NCI-H1436 (cell line): ENCODE measurements around the gene SYCP2L.
"Not testable (repeated sequence)": the region's sequence is repeated elsewhere in the genome, so short reads cannot be mapped to it uniquely, and the experiment has no call there.

Experiments
- DNase-seq: peaks from one replicate; lab custom pipeline; 2025; lab: John Stamatoyannopoulos, UW

The SYCP2L gene

GRCh38 chr6:10957414-10957886 is 70.6 kb downstream of the SYCP2L start:
- no peak for DNase-seq

- DNase-seq: no peak
Measured at GRCh38 chr6:10960171-10960570, 73.3 kb downstream of the SYCP2L start.

- no peak for DNase-seq
Measured at GRCh38 chr6:10961837-10962236, 75.0 kb downstream of the SYCP2L start.

GRCh38 chr6:10962673-10963072 is 75.8 kb downstream of the SYCP2L start:
- no peak for DNase-seq

- DNase-seq: no peak
Measured at GRCh38 chr6:10963113-10963512, 76.3 kb downstream of the SYCP2L start.

GRCh38 chr6:10964684-10965083 is 77.8 kb downstream of the SYCP2L start:
- DNase-seq: no peak

GRCh38 chr6:10968776-10969175 is 81.9 kb downstream of the SYCP2L start:
- DNase-seq: no peak

- DNase-seq: no peak
Measured at GRCh38 chr6:10970731-10971130, 83.9 kb downstream of the SYCP2L start.

- no peak for DNase-seq
Measured at GRCh38 chr6:10972196-10972595, 85.3 kb downstream of the SYCP2L start.

GRCh38 chr6:10976571-10976970 is 89.7 kb downstream of the SYCP2L start:
- no peak for DNase-seq

- DNase-seq: no peak
Measured at GRCh38 chr6:10977231-10977968, 90.5 kb downstream of the SYCP2L start.

GRCh38 chr6:10979603-10980002 is 92.8 kb downstream of the SYCP2L start:
- DNase-seq: no peak

- DNase-seq: no peak
Measured at GRCh38 chr6:10981409-10981808, 94.6 kb downstream of the SYCP2L start.

- DNase-seq: not testable (repeated sequence)
Measured at GRCh38 chr6:10984959-10985358, 98.1 kb downstream of the SYCP2L start.

GRCh38 chr6:10989587-10989986 is 102.7 kb downstream of the SYCP2L start:
- no peak for DNase-seq

- DNase-seq: no peak
Measured at GRCh38 chr6:10991115-10991514, 104.3 kb downstream of the SYCP2L start.

- no peak for DNase-seq
Measured at GRCh38 chr6:10993896-10994295, 107.0 kb downstream of the SYCP2L start.

GRCh38 chr6:10995114-10995707 is 108.4 kb downstream of the SYCP2L start:
- no peak for DNase-seq

GRCh38 chr6:10999994-11000393 is 113.1 kb downstream of the SYCP2L start:
- no peak for DNase-seq

GRCh38 chr6:11002176-11002575 is 115.3 kb downstream of the SYCP2L start:
- no peak for DNase-seq

- not testable (repeated sequence) for DNase-seq
Measured at GRCh38 chr6:11003297-11003696, 116.4 kb downstream of the SYCP2L start.

GRCh38 chr6:11006061-11006460 is 119.2 kb downstream of the SYCP2L start:
- no peak for DNase-seq

GRCh38 chr6:11007715-11008608 is 121.1 kb downstream of the SYCP2L start:
- DNase-seq: no peak
